ACHN (cell line): ENCODE measurements around the gene OR2A1.
"Not testable (repeated sequence)": the region's sequence is repeated elsewhere in the genome, so short reads cannot be mapped to it uniquely, and the experiment has no call there.

ENCODE experiments used
- DNase-seq: peaks from one replicate; pipeline ENCODE4 v3.0.0-alpha.2; 2015
- in situ Hi-C: cut with HindIII; loops from 2 replicates; pipeline ENCODE4 v1.10.0; 2017; ENCODE audit warnings: low sequenced_read_pairs, low pct_ligation_motif_present, low pct_unique_long_range_greater_than_20kb

The OR2A1 gene, protein sequence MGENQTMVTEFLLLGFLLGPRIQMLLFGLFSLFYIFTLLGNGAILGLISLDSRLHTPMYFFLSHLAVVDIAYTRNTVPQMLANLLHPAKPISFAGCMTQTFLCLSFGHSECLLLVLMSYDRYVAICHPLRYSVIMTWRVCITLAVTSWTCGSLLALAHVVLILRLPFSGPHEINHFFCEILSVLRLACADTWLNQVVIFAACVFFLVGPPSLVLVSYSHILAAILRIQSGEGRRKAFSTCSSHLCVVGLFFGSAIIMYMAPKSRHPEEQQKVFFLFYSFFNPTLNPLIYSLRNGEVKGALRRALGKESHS

DNA sequence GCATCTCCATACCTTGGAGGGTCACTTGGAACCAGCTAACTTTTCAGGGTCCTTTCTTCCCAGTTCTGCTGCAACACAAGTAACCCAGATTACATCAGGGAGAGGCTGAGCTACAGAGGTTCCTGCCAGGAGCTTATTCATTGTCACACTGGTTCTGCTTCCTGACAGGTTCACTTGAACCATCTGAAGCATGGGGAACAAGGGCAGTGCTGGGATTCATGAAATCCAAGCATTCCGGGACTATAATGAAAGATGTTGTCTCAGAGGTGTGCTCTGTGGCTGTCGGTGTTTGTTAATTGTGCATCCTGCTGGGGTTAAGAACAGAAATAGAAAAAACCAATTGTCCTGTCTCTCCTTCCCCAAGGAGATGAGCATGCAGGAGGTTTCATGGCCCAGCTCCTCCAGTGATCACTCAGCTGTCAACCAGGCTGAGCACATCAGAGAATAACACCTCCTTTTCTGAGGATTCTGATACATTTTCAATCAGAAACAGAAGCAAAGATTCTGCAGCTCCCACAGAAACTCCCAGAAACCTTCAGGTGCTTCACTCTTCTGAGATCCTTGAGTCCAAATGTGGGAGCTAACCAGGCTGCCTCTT is at the start of gene OR2A1:
Gene OR2A1 (plus strand): TSS at position 548 of the 598 bp plus-strand sequence. CDS start 5,706 bp downstream, outside the sequence.
- DNase-seq, in situ Hi-C loops: not testable (repeated sequence)

DNA sequence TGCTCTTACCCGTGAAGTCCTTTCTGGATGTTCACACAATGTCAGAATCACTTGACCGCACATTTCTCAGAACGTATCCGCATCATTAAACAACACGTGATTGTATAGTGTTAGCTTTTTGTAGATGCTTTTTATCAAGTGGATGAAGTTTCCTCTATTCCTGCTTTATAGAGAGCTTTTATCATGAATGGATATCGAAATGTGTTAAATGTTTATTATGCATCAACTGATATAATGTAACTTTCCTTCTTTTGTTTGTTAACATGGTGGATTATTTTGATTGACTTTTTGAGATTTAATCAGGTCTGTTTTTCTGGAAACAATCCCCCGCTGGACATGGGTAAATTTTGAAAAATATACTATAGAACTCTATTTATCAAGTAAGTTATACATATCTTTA is 47.5 kb upstream of the OR2A1 start, which contains the start of gene OR2A7:
Gene OR2A7 (minus strand): TSS at position 101 of the 400 bp plus-strand sequence. CDS start 5,164 bp downstream, outside the sequence.
- in situ Hi-C loops, DNase-seq: not testable (repeated sequence)

DNA sequence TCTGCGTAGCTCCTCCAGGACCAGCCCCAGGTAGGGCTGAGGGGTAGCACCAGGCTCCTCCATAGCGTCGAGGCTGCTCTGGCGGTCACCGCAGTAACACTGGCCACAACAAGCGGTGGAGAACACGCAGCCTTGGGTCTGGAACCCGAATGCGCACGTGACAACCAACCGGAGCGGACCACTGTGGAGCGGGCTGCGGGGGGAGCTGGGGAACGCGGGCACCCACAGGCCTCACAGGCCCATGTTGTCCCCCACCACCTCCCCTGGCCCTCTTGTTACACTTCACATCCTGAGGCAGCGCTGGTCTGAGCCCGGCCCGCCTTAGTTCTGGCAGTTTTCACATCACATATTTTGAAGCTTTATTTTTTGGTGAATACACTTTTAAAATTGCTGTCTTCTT is 43.0 kb upstream of the OR2A1 start, which contains the start of gene CTAGE8:
Gene CTAGE8 (minus strand): TSS at position 101 of the 400 bp plus-strand sequence. CDS start 38 bp downstream, at position 63.
- DNase-seq, in situ Hi-C loops: not testable (repeated sequence)

DNA sequence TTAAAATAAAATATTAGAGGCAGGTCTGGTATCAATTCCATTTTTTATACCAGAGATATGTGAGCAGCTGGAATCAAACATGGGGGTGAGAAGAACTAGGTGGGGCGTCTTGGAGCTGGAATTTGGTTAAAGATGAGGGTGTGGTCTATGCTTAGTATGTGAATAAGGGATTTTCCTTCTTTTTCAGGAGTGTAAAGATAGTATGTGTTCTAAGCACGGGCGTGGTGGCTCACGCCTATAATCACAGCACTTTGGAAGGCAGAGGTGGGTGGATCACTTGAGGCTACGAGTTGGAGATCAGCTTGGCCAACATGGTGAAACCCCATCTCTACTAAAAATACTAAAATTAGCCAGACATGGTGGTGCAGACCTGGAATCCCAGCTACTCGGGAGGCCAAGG is 36.9 kb upstream of the OR2A1 start:
- DNase-seq, in situ Hi-C loops: not testable (repeated sequence)

DNA sequence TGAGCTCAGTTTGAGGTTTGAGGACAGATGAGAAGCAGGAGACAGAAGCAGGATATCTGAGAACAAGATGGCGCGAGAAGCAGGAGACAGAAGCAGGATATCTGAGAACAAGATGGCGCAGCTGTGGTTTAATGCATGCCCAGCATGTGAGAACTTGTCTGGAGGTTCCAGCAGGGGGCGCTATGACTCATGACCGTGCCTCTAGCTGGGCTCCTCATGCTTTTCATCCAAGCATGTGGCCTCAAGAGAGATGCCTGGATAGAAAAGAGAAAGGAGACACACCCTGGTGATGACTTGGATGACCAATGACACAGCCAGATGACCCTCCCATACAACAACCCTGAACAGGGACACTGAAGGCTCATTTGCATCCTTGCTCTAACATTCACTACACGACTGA is 32.2 kb upstream of the OR2A1 start:
- DNase-seq, in situ Hi-C loops: not testable (repeated sequence)

DNA sequence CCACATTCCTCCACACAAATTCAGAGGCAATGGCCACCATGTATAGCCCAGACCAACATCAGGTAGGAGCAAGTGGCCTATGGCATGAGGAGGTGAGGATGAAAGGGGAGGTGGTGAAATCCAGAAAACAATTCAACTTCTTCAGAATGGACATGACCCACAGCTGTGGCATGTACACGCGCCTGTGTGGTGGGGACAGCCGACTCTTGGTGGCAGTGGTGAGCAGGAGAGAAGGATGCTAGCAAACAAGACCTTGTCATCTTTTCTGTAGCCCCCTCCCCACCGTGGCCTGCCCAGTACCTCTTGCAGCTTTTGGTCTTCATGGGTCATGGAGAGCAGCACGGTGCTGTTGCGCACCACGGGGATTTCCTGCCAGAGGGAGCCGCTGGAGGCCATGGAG is 30.2 kb upstream of the OR2A1 start:
- DNase-seq, in situ Hi-C loops: not testable (repeated sequence)

DNA sequence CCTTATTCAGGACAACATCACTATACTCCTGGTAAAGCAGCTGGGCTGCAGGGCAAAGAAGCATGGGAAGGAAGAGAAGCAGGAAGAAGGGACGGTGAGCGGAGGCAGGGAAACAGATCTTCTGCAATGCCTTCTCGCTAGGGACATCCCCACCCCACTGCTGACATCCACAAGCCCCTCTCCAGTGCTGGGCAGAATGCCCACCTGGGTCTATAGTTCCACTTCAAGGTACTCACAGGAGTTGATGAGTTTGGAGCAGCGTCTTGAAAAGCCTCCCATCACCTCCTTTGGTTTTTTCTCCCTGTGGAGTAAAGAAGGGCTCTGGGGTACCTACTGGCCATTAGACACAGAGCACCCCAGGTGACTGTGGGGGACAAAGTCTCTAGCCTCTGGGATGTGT is 29.7 kb upstream of the OR2A1 start:
- in situ Hi-C loops, DNase-seq: not testable (repeated sequence)

DNA sequence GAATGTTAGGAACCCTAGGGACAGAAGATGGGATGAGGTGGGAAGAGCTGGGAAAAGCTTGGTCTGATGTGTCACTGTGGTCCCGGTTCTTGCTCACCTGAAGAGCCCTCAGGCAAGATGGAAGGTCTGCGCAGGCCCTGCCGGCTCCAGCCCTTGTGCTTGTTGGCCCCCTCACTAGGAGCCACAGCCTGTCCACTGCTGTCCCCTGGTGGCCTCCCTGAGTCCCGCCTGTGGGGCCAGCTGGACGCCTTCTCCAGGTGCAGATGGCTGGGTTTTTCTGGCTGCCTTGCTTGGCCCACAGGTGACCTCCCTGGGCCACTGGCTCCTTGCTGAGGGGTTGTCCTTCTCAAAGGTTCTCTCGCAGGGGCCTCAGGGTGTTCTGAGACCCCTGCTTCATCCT is 28.5 kb upstream of the OR2A1 start:
- DNase-seq, in situ Hi-C loops: not testable (repeated sequence)

DNA sequence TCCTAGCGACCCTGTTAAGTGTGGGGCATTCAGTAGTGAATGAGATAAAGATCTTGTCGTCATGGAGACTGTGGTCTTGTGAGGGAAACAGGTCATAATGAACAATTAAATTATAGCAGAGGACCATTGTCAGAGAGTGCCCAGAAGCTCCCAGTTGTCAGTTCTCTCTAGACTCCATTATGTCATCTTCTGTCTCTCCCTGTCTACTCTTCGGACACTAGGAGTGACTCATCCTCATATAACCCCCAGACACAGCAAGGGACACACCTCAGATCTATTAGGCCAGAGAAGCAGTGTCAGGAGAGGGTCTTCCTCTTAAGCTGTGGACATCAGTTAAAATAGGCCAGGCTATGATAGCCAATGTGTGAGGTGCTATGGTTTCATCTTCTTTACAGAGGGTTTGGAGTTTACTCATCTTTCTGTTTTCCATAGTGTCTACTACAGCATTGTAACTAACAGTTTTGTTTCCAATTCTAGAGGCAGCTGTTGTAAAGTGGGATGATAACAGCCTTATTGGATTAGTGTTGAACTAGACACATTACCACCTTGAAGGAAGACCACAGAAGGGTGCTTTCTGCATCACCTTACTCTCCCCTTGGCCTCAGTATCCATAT is 24.9 kb upstream of the OR2A1 start:
- in situ Hi-C loops, DNase-seq: not testable (repeated sequence)

DNA sequence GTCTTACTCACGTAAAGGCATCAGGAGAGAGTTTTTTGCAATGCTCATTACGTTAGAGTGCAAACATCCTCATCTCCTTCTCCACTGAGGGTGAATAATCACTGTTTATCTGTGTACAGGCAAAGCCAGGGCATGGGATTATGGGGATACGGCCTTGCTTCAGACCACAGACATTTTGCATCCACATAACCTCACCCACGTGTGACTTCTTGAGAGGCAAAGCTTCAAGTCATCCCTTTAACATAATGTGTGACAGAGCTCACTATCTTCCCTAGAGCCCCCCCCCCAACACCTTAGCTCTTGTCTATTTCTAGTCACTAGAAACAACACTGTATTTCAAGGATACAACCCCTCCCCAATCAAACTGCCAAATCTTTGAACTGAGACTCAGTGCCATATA is 20.6 kb upstream of the OR2A1 start:
- in situ Hi-C loops, DNase-seq: not testable (repeated sequence)

DNA sequence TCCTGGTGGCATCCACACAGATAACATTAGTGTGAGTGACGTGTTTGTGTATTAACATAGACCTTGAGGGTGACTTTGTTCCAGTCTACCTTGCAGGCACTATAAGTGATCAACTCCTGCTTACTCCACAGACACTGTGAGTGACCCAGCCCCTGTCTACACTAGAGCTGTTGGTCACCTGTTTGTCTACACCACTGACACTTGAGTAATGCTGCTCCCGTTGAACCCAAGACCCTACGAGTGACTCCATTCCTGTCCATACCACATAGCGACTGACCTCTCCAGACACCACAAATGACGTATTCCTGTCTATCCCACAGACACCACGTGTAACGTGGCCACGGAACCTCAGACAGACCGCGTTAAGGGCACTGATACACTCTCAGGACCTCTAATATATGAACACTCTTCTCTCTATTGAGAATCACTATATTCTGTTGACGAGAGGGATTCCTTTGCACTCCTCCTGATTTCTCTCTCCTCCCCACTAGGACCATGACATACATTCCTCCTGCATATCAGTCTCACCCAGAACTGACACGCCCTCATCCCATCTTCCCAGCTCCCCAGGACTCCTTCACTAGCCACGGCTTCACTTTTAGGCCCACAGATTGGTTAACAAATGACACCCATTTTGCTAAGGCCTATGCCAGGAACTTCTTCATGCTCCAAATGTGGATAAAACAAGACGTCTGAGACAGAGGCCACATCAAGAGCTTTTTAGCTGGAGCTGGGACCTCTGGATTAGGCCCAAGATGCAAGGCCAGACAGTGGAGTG is 19.6 kb upstream of the OR2A1 start:
- in situ Hi-C loops, result not testable (repeated sequence)

DNA sequence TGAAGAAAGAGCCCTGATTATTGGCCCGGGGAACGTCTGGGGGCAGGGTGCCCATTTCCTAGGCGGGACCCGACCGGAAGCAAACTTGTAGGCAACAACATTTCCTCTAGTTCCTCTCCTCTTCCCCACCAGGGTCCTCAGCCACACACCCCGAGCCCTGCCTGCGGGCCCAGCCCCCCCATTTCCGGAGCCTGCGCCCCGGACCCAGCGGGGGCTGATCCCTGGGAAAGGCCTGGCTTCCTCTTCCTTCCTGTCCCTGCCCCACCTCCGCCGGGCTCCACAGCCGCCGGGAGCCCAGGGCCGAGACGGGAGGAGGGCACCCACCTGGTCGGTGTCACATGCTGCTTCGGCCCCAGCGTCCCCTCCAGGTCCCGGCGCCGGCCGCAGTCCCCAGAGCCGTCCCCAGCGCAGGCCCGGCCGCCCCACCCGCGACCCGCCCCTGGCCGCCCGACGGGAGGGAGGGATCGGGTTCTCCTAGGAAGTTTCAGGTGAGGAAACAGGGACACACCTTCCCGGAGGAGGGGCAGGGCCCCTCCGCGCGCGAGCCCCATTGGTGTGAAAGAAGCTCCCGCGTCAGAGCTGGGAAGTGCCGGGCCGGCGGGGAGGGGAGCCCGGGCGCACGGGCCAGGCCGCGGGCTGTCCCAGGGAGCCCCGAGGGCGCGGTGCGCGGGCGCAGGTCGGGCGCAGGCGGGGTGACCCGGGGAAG is 18.3 kb upstream of the OR2A1 start:
- in situ Hi-C loops, DNase-seq: not testable (repeated sequence)

More for the DNA sequence above, 19.6 kb upstream of the OR2A1 start:
- DNase-seq, result not testable (repeated sequence)

DNA sequence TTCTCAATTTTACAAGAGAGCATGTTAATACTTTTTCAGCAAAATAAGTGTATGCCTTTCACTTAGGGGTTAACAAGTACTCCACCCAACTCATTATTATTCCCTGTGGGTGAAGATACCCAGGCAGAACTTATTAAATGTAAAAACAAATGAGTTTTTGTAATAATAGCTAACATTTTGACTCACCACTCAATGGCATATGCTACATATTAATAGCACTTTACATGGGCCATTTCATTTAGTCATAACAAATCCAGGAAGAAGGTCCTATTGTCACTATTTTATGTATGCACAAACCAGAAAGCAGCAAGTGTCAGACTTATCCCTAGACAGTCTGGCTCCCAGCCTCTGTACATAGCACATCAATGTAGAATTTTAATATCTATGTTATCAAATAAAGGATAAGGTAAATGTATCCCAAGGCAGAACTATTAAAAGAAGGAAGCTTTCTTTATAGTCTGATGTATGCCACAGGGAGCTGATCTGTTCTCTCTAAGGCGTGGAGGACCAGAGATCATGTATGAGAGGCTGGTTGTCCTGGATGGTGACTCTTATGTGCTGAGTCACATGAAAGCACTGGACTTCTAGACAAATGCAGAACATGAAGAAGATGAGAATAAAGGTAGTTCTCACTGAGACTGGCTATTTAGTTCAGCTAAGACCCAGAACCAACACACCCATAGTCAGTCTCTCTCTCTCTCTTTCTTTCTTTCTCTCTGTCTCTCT is 9.5 kb upstream of the OR2A1 start:
- in situ Hi-C loops, DNase-seq: not testable (repeated sequence)

DNA sequence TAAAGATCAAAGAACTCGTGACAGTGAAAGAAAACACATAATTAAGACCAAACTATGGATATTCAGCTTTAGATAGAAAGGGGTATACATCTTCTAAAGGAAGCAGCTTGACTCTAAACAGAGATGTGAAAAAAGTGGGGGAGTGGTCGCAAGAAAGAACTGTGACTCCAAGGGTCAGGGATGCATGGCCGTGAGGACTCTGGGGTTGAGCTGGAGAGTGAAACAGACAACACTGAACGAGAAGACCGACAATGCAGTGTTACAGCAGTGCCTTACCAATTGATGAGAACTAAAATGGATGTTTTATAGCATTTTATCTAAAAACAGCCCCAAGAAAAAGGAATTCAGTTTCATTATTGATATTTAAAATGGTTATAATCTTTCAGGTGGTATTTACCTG is 8.6 kb upstream of the OR2A1 start:
- in situ Hi-C loops, result not testable (repeated sequence)

DNA sequence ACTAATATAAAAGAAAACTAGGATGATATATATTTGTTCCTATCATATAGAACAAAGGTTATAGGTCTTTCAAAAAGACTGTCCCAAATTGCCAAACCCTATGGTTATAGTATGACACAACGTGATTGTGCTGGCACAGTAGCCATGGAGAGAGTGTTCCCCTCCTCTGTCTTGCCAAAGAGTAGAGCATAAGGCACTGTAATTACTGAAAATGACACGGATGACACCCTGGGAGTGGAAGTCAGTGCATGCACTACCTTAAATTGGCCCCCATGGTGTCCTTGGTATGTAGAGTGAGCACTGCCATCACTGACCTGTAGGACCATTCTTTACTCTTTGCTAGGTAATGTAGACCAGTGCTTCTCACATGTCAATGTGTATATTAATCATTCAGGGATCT is 7.1 kb upstream of the OR2A1 start:
- in situ Hi-C loops, DNase-seq: not testable (repeated sequence)

More for the DNA sequence above, 8.6 kb upstream of the OR2A1 start:
- DNase-seq, result not testable (repeated sequence)

DNA sequence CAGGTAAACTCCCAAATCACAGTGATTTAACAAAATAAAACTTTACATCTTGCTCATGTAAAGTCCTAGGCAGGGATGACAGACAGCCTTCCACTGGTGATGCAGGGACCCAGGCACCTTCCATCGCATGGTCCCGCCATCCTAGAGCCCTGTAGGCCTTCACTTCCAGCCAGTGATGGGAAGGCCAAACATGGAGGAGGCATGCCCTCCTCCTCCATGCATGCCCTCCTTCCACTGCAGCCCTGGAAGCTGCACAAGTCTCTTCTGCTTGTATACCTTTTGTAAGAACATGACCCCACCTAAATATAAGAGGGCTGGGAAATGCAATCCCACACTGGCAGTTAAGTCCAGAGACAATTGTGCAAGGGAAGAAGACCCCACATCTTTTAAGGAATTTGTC is 2.5 kb upstream of the OR2A1 start:
- DNase-seq, in situ Hi-C loops: not testable (repeated sequence)

DNA sequence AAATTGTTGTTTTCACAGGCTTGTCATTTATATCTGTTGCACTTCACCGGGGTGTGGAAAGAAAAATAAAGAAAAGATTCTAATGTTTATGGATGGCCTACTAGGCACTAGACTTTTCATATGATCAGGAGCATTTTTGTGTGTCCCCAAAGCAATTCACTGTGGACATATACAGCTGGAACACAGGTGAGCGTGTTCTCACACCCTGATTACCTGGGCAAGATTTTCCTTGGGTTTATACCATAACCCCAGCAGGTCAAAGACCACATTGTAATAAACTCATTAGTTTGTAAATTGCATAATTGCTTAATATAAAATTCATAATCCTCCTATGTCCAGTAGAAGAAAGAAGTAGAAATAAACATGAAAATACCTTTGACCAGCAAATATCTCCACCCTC is 1.0 kb upstream of the OR2A1 start:
- in situ Hi-C loops, DNase-seq: not testable (repeated sequence)
